ENCODE data around the gene UBE2L6. TPM values are rescaled to one million over a fixed set of nuclear protein-coding genes. Genes with fewer than 3 reads are reported as not detected.

The UBE2L6 gene
- total RNA-seq, 2 experiments from 2014 or later = 81.3 to 88.9 TPM

DNA sequence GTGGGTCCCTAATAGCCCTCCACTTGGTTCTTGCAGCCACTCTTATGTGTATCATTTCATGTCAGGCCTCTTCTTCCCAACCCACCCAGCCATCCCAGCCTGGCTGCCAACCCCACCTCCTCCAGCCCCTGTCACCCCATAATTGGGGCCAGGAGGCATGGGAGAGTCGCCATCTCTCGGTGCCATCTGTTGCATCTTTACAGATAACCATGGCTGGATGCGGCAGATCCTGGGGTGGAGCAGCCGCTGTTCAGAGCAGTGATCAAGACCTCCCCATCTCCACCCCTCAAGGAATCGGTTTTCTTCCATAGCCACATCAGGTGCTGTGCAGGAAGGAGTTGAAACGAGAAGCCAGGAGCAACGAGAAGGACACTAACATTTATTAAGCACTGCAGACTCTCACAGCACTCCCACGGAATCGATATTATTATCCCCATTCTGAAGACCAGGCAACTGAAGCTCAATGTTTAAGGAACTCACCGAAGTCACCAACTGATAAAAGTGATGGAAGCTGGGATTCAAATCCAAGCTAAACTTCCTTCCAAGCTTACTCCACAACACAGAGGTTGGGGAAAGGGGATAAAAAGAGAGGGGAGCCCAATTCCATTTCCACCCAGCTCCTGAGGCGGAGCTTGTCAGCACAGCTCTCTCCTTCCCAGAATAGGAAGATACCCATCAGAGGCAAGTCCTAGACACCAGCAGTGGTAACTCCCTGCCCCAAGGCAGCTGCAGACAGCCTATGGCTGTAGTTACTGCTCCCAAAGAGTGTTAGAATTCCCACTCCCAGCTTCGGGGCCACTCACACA lies 54.6 kb downstream of the UBE2L6 start:
- POLR2A ChIA-PET = no interaction called here
- CTCF ChIA-PET = interaction anchor here (1.1 to 9.4 kb wide), 3 partner anchors 14 to 55 kb away, joined by 6 to 80 read pairs (median 7); no protein-coding TSS in a partner anchor

DNA sequence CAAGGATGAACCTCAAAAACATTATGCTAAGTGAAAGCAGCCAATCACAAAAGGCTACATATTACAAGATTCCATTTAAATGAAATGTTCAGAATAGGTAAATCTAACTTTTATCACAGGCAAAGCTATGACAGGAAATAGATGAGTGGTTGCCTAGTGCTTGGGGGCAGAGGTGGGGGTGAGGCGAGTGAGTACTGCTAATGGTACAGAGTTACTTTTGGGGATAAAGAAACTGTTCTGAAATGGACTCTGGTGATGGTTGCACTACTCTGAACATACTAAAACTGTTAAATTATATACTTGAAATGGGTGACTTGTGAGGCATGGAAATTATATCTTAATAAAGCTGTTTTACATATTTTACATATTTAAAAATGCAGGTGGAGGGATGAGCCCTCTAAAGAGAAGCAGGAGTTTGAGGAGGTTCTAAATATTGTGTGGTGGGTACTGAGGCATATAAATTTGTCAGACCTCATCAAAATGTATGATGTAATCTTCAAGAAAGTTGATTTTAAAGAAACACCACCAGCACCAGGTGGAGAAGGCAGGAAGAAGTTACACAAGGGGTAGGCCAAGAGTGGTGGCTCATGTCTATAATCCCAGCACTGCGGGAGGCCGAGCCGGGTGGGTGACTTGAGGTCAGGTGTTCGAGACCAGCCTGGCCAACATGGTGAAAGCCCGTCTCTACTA lies 55.6 kb downstream of the UBE2L6 start:
- POLR2A ChIA-PET = no interaction called here
- CTCF ChIA-PET = interaction anchor here (1.4 kb wide), 1 partner anchor 18 kb away, joined by 5 read pairs; no protein-coding TSS in a partner anchor

DNA sequence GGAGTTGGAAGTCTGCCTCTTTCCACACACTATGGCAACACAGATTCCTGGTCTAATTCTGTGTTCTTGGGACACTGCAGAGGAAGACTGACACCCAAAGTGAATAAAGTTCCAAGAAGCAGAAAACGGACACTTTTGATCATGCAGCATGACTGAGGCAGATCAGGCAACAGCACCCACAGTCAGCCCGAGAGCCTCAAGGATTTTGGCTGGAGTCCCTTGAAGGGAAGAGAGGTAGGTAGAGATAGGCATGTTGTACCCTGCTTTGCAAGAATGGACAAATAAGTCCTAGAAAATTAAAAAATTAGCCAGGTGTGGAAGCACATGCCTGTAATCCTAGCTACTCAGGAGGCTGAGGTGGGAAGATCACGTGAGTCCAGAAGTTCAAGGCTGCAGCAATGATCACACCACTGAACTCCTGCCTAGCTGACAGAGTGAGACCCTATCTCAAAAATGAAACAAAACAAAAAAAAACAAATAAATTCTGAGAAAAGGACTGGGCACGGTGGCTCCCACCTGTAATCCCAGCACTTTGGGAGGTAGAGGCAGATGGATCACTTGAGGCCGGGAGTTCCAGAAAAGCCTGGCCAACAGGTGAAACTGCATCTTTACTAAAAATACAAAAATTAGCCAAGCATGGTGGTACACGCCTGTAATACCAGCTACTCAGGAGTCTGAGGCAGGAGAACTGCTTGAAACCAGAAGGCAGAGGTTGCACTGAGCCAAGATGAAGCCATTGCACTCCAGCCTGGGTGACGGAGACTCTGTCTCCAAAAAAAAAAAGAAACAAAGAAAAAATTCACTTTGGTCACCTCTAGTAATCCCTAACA lies 58.9 kb downstream of the UBE2L6 start:
- ChIA-PET CTCF (interaction anchor here (4.5 kb wide), 1 partner anchor 15 kb away, joined by 18 read pairs; no protein-coding TSS in a partner anchor), POLR2A (no interaction called here)

DNA sequence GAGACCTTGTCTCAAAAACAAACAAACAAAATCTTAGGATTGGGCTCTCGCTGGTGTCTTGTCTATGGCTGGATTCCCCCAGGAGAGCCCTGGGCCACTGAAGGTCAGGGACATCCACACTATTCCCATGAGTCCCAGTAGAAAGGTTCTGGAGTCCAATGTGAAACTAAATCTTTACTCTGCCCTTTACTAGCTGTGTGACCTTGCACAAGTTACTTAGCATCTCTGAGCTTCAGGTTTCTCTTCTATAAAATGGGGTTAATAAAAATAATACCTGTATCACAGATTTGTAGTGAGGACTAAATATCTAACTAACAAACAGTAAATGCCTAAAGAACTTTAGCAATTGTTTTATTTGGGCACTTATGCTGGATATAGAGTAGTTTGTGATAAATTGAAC lies 61.0 kb downstream of the UBE2L6 start:
- CTCF ChIA-PET = interaction anchor here (0.6 to 4.5 kb wide), 5 partner anchors 13 to 148 kb away, joined by 3 to 18 read pairs (median 4); no protein-coding TSS in a partner anchor
- POLR2A ChIA-PET = no interaction called here

DNA sequence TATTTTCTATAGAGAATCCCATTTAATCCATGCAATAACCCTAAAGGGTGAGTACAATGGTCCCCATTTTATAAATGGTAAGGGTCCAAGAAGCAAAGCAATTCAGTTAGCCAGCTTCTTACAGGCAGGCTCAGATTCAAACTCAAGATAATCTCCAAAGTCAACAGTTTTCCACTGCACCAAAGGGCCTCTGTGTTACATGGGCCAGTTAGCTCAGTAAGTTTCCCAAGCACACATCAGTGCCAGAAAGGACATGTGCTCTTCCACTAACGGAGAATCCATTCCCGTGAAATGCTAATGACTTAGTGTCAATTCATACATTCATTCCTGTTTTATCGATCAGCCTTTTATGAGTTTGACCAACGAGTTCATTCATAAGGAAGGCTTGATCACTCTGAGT lies 63.0 kb downstream of the UBE2L6 start:
- ChIA-PET POLR2A (no interaction called here), CTCF (interaction anchor here (0.9 to 4.5 kb wide), 4 partner anchors 11 to 47 kb away, joined by 3 to 18 read pairs (median 4); no protein-coding TSS in a partner anchor)

DNA sequence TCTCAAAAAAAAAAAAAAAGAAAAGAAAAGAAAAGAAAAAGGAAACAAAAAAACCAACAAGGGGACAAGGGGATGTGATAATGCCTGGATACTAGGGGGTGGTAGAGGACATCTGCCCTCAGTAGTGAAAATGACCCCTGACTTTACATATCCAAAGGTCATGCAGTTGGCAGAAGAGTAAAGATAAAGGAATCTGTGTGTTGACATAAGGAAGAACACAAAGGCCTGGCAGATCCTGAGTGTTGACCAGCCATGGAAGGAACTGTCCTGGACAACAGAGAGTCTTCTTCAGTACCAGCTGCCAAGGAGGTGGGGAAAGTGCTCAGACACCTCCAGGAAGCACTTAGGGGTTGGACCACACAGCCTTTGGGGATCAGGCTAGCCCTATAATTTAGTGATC lies 64.6 kb downstream of the UBE2L6 start:
- ChIA-PET POLR2A (no interaction called here), CTCF (interaction anchor here (2.0 to 2.2 kb wide), 2 partner anchors 10 to 24 kb away, joined by 8 to 9 read pairs; no protein-coding TSS in a partner anchor)

DNA sequence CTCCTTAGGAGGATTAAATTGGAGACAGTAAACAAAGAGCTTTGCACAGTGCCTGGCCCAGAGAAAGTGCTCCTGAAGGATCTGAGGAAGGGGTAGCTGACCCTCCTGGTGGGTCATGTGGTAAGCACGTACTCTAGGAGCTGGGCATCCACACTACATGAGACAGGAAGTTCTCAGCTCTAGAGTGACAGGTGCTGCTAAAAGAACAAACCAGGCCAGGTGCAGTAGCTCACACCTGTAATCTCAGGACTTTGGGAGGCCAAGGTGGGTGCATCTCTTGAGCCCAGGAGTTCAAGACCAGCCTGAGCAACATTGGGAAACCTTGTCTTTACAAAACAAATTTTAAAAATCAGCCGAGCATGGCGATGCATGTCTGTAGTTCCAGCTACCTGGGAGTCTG lies 65.1 kb downstream of the UBE2L6 start:
- ChIA-PET POLR2A (no interaction called here), CTCF (interaction anchor here (2.0 to 2.2 kb wide), 2 partner anchors 9 to 25 kb away, joined by 8 to 9 read pairs; no protein-coding TSS in a partner anchor)

DNA sequence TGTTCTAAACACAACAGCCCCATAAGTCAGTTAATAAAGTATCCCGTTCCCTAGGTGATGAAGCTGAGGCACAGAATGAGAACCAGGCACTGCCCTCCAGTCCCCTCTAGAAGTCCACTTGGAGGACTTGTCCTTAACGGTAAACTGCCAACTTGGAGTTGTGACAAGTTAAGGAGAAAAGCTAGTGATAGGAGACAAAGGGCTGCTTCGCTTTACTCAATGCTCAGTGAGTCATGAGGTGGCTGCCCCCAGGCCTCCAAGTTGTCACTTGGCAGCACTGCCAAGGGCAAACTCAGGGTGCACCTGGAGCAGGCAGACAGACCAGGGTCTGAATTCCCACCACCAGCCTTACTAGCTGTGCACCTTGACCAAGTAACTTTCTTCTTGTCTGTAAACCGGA lies 65.5 kb downstream of the UBE2L6 start:
- POLR2A ChIA-PET = no interaction called here

More for the DNA sequence above, 65.5 kb downstream of the UBE2L6 start:
- CTCF ChIA-PET = interaction anchor here (1.8 to 2.2 kb wide), 3 partner anchors 9 to 25 kb away, joined by 6 to 9 read pairs (median 8); no protein-coding TSS in a partner anchor

Other genes starting within 250 kb of the UBE2L6 start
- 10 to 100 TPM; 13.3 to 13.8 TPM for gene TNKS1BP1, start 242.7 kb downstream of the UBE2L6 start, total RNA-seq
- 100 to 1,000 TPM; 311 to 314 TPM for gene SSRP1, start 231.8 kb downstream of the UBE2L6 start, total RNA-seq
- not detected for gene P2RX3, start 229.3 kb downstream of the UBE2L6 start, total RNA-seq
- not detected for gene PRG3, start 186.5 kb downstream of the UBE2L6 start, total RNA-seq
- 1 to 10 TPM in 1 of 2 experiments, not detected in 1; 1.0 TPM for gene PRG2, start 177.0 kb downstream of the UBE2L6 start, total RNA-seq
- 100 to 1,000 TPM; 444 to 465 TPM for gene SLC43A3, start 140.6 kb downstream of the UBE2L6 start, total RNA-seq
- gene RTN4RL2, start 107.1 kb downstream of the UBE2L6 start, total RNA-seq = under 1 TPM; 0.23 to 0.36 TPM
- gene SLC43A1, start 52.0 kb downstream of the UBE2L6 start, total RNA-seq = 10 to 100 TPM; 35.1 to 36.3 TPM
- gene TIMM10, start 36.9 kb downstream of the UBE2L6 start, total RNA-seq = 100 to 1,000 TPM; 137 to 140 TPM
- gene SMTNL1, start 30.1 kb downstream of the UBE2L6 start, total RNA-seq = not detected
- not detected for gene SERPING1, start 30.0 kb upstream of the UBE2L6 start, total RNA-seq
- not detected for gene YPEL4, start 82.2 kb upstream of the UBE2L6 start, total RNA-seq
- gene CLP1, start 90.1 kb upstream of the UBE2L6 start, total RNA-seq = 10 to 100 TPM; 19.8 to 20.5 TPM
- gene ZDHHC5, start 100.4 kb upstream of the UBE2L6 start, total RNA-seq = 10 to 100 TPM; 81.9 to 82.2 TPM
- gene MED19, start 144.5 kb upstream of the UBE2L6 start, total RNA-seq = 10 to 100 TPM; 16.4 to 18.0 TPM
- 100 to 1,000 TPM; 115 to 116 TPM for gene TMX2, start 144.9 kb upstream of the UBE2L6 start, total RNA-seq
- 100 to 1,000 TPM; 238 to 252 TPM for gene SELENOH, start 173.8 kb upstream of the UBE2L6 start, total RNA-seq
- gene BTBD18, start 184.1 kb upstream of the UBE2L6 start, total RNA-seq = not detected
- 1 to 10 TPM; 3.4 to 4.4 TPM for gene CTNND1, start 194.1 kb upstream of the UBE2L6 start, total RNA-seq